ENCODE data around the gene SUGCT. TPM values are rescaled to one million over a fixed set of nuclear protein-coding genes. Genes with fewer than 3 reads are reported as not detected.

Gene SUGCT
- total and polyA plus RNA-seq, 12 donors = 8.4 to 96.4 (median 25.5) TPM

GRCh38 chr7:40200791-40201190, 66.0 kb downstream of the SUGCT start:
- no peak for DNase-seq
- intact Hi-C loops (cut with DNase I) = no loop called here
- H3K36me3 ChIP-seq (replicated peaks in 1 of 2) = no peaks in the 10 kb centered on the region
- H3K4me1 ChIP-seq (replicated peaks in 1 of 2) = no peaks in the 10 kb centered on the region
- peaks cover 0 to 4% (median 0%) of the 10 kb centered on the region in 3 donors for H3K9me3 ChIP-seq (replicated peaks in 1 of 3)
- no peak overlapping the region for H3K4me3 ChIP-seq
- H3K27ac ChIP-seq = no peak overlapping the region
- TF ChIP-seq POLR2A (IDR thresholded peaks at IDR 0.05) (no peak), CTCF (IDR thresholded peaks at IDR 0.05) (no peak)
- H3K27me3 ChIP-seq = no peaks in the 10 kb centered on the region
- 78 to 93% (median 81%) methylated on average over 3 of the region's 3 CpGs for WGBS, 4 donors

DNA sequence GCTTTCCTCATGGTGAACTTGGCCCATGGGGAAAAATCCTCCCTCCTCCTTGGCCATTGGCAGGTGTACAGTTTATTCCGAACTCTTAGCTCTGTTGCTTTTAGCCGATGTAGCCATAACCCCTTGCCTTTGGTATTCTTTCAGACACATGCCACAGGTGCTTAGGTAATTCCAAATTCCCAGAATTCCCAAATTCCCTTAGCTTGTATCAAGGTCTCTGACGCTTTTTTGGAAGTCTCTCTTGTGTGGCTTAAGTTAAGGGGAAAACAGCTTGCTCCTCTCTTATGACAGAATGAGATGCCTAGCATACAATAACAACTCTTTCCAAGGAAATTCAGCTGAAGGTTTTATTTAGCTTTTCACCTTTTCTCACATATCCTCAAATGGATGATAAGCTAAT, 68.0 kb downstream of the SUGCT start:
- H3K36me3 ChIP-seq (replicated peaks in 1 of 2) = no peaks in the 10 kb centered on the region
- 83 to 92% (median 89%) methylated on average over 3 of the region's 3 CpGs for WGBS, 4 donors
- TF ChIP-seq CTCF (IDR thresholded peaks at IDR 0.05) (no peak), POLR2A (IDR thresholded peaks at IDR 0.05) (no peak)
- no peaks in the 10 kb centered on the region for H3K27me3 ChIP-seq
- no peak overlapping the region for H3K4me3 ChIP-seq
- no peaks in the 10 kb centered on the region for H3K4me1 ChIP-seq (replicated peaks in 1 of 2)
- H3K9me3 ChIP-seq (replicated peaks in 1 of 3) = peaks cover 0 to 4% (median 0%) of the 10 kb centered on the region in 3 donors
- intact Hi-C loops (cut with DNase I) = no loop called here
- no peak overlapping the region for H3K27ac ChIP-seq
- DNase-seq = no peak

DNA sequence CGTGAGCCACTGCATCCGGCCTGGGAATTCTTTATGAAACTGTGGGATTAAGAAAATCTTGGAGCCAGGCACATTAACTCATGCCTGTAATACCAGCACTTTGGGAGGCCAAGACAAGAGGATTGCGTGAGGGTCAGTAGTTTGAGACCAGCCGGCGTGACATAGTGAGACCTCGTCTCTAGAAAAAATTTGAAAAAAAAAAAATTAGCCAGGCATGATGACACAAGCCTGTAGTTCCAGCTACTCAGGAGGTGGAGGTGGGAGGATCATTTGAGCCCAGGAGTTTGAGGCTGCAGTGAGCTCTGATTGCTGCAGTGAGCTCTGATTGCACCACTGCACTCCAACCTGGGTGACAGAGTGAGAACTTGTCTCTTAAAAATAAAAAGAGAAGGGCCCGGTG, 69.8 kb downstream of the SUGCT start:
- Histone ChIP-seq H3K27me3 (no peaks in the 10 kb centered on the region), H3K9me3 (replicated peaks in 1 of 3) (peaks cover 0 to 4% (median 0%) of the 10 kb centered on the region in 3 donors), H3K4me1 (replicated peaks in 1 of 2) (no peaks in the 10 kb centered on the region), H3K36me3 (replicated peaks in 1 of 2) (no peaks in the 10 kb centered on the region), H3K4me3 (no peak overlapping the region), H3K27ac (no peak overlapping the region)
- no peak for TF ChIP-seq CTCF (IDR thresholded peaks at IDR 0.05)
- no peak for TF ChIP-seq POLR2A (IDR thresholded peaks at IDR 0.05)
- intact Hi-C loops (cut with DNase I) = no loop called here
- no peak for DNase-seq
- 87 to 96% (median 94%) methylated on average over 7 of the region's 7 CpGs for WGBS, 4 donors

- Histone ChIP-seq H3K4me3 (no peak overlapping the region), H3K27ac (no peak overlapping the region), H3K9me3 (replicated peaks in 1 of 3) (peaks cover 0 to 1% (median 0%) of the 10 kb centered on the region in 3 donors), H3K36me3 (replicated peaks in 1 of 2) (no peaks in the 10 kb centered on the region), H3K27me3 (no peaks in the 10 kb centered on the region), H3K4me1 (replicated peaks in 1 of 2) (no peaks in the 10 kb centered on the region)
- intact Hi-C loops (cut with DNase I) = no loop called here
- WGBS, 4 donors = 93 to 96% (median 94%) methylated on average over 2 of the region's 2 CpGs
- no peak for DNase-seq
- TF ChIP-seq POLR2A (IDR thresholded peaks at IDR 0.05) (no peak), CTCF (IDR thresholded peaks at IDR 0.05) (no peak)
Observed at GRCh38 chr7:40205992-40206391, 71.2 kb downstream of the SUGCT start.
